ENCODE results near the gene SRSF1.

DNA sequence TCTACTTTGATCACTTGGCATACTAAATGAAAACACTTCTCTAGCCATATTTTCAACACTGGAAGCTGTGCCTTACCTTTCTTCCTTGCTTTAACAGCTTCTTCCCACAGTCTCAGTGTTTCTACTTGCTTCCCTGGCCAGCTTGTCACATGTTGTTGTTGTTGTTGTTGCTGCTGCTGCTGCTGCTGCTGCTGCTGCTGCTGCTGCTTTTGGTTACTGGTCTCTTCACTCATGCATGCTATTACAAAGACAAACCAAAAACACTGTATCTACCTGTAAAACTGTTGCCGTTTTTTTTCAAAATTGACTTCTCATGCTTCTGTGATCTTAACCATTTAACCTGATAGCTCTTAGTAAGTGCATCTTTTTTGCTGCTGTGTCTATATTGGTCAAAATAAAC, 28.0 kb downstream of the SRSF1 start:
- TF ChIP-seq, protein P1, sequence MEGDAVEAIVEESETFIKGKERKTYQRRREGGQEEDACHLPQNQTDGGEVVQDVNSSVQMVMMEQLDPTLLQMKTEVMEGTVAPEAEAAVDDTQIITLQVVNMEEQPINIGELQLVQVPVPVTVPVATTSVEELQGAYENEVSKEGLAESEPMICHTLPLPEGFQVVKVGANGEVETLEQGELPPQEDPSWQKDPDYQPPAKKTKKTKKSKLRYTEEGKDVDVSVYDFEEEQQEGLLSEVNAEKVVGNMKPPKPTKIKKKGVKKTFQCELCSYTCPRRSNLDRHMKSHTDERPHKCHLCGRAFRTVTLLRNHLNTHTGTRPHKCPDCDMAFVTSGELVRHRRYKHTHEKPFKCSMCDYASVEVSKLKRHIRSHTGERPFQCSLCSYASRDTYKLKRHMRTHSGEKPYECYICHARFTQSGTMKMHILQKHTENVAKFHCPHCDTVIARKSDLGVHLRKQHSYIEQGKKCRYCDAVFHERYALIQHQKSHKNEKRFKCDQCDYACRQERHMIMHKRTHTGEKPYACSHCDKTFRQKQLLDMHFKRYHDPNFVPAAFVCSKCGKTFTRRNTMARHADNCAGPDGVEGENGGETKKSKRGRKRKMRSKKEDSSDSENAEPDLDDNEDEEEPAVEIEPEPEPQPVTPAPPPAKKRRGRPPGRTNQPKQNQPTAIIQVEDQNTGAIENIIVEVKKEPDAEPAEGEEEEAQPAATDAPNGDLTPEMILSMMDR (IDR thresholded peaks at IDR 0.05; ENCODE audit: low read depth, low read length), result no peak
- TF ChIP-seq POLR2A (IDR thresholded peaks at IDR 0.05; ENCODE audit: extremely low read depth, insufficient read length) (no peak), MAX (IDR thresholded peaks at IDR 0.05; ENCODE audit: low read depth, low read length) (no peak), MYC (IDR thresholded peaks at IDR 0.05; ENCODE audit: low read depth, low read length) (no peak)
